ENCODE data around the gene BCL2. TPM values are rescaled to one million over a fixed set of nuclear protein-coding genes. Genes with fewer than 3 reads are reported as not detected.

The BCL2 gene
- total RNA-seq, 4 donors from 2014 or later: 14.3 to 34.8 (median 23.5) TPM

DNA sequence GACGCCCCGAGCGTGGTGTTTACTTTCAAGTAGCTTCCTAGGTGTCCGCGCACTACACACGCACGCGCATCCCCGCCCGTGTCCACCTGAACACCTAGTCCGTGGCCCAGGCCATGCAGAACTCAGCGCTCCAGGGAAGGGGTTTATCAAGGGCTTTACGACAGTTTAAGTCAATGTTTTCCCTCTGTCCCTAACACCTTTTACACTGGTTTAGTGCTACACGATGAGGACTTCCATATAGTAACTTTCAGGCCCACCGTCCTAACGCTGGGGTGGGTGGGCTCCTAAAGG, 1.4 kb upstream of the BCL2 start:
- Histone ChIP-seq H3K27ac (peak overlapping the region; percentile 91 to 94 (median 92)), H3K36me3 (no peaks in the 10 kb centered on the region), H3K4me1 (peaks cover 3 to 32% (median 23%) of the 10 kb centered on the region in 4 donors), H3K27me3 (no peaks in the 10 kb centered on the region), H3K9me3 (no peaks in the 10 kb centered on the region), H3K4me3 (peak overlapping the region; percentile 22 to 89 (median 72))
- TF ChIP-seq, protein P1, sequence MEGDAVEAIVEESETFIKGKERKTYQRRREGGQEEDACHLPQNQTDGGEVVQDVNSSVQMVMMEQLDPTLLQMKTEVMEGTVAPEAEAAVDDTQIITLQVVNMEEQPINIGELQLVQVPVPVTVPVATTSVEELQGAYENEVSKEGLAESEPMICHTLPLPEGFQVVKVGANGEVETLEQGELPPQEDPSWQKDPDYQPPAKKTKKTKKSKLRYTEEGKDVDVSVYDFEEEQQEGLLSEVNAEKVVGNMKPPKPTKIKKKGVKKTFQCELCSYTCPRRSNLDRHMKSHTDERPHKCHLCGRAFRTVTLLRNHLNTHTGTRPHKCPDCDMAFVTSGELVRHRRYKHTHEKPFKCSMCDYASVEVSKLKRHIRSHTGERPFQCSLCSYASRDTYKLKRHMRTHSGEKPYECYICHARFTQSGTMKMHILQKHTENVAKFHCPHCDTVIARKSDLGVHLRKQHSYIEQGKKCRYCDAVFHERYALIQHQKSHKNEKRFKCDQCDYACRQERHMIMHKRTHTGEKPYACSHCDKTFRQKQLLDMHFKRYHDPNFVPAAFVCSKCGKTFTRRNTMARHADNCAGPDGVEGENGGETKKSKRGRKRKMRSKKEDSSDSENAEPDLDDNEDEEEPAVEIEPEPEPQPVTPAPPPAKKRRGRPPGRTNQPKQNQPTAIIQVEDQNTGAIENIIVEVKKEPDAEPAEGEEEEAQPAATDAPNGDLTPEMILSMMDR (IDR thresholded peaks at IDR 0.05): no peak
- TF ChIP-seq POLR2A (IDR thresholded peaks at IDR 0.05): peak; percentile 7
- TF ChIP-seq POLR2AphosphoS5 (IDR thresholded peaks at IDR 0.05): no peak
- intact Hi-C loops (cut with DNase I; ENCODE audit: low total_unique reads) (loop anchor here (5.0 kb wide), 1 partner anchor 189 kb away; no protein-coding TSS in a partner anchor), in situ Hi-C loops (cut with MboI; ENCODE audit: low pct_ligation_motif_present in 1 of 4, low pct_unique_long_range_greater_than_20kb in 1 of 4, low sequenced_read_pairs in 3 of 4) (loop anchor here in 2 of 4 donors (10.0 kb wide), 2 partner anchors 186 to 306 kb away; no protein-coding TSS in a partner anchor)
- peak; percentile 64 for DNase-seq
- 33 to 37% methylated on average over 3 to 16 of the region's 16 CpGs for WGBS, 2 donors (ENCODE audit: low coverage in 1 of 2)

DNA sequence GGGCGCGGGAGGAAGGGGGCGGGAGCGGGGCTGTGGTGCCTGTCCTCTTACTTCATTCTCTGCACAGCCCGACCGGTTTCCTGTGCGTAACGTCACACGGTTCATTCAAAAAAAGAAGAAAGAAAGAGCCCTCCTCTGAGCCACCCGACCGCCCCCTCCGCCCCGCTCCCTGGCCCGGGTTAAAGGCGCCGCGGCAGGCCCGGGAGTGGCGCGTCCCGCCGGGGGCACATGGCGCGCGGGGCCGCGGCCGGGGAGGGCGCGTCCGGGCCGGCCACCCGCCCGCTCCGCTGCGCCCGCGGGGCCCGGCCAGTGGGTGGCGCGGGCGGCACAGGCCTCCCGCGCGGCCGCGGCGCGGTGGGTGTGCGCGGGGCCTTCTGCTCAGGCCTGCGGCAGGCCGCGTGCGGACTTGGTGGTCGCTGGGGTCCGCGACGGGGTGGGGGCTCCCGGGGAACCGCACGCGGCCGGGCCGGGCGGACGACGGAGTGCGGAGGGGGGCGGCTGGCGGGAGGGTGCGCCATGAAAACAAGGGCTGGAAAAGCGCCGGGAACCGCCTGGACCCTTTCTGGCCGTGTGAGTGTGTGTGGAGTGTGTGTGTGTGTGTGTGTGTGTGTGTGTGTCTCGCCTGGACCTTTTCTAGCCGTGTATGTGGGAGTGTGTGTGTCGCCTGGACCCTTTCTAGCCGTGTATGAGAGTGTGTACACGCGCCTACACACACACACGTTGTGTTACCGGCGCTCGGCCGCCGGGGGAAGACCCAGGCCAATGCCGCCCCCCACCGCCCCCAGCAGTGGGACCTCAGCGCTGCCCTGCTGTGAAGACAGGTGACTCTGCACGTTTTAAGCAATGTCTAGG, 780 bp upstream of the BCL2 start:
- peak overlapping the region; percentile 91 to 94 (median 92) for H3K27ac ChIP-seq
- in situ Hi-C loops (cut with MboI; ENCODE audit: low pct_ligation_motif_present in 1 of 4, low pct_unique_long_range_greater_than_20kb in 1 of 4, low sequenced_read_pairs in 3 of 4) (loop anchor here in 2 of 4 donors (10.0 kb wide), 2 partner anchors 186 to 306 kb away; no protein-coding TSS in a partner anchor), intact Hi-C loops (cut with DNase I; ENCODE audit: low total_unique reads) (loop anchor here (5.0 kb wide), 1 partner anchor 188 kb away; no protein-coding TSS in a partner anchor)
- no peaks in the 10 kb centered on the region for H3K36me3 ChIP-seq
- H3K9me3 ChIP-seq: no peaks in the 10 kb centered on the region
- H3K4me3 ChIP-seq: peak overlapping the region; percentile 22 to 89 (median 72)
- DNase-seq: peak; percentile 90
- TF ChIP-seq POLR2A (IDR thresholded peaks at IDR 0.05) (peak; percentile 28), EP300 (IDR thresholded peaks at IDR 0.05; ENCODE audit: low read depth) (no peak), POLR2AphosphoS5 (IDR thresholded peaks at IDR 0.05) (peak in 1 of 3 donors; percentile 34)
- TF ChIP-seq, protein P1 (IDR thresholded peaks at IDR 0.05): peak in 2 of 5 experiments; percentile 35 to 42
- H3K4me1 ChIP-seq: peaks cover 3 to 37% (median 24%) of the 10 kb centered on the region in 4 donors
- 1% methylated on average over 18 of the region's 92 CpGs; no CpG with 5 or more reads in 1 of the 2 donors for WGBS, 2 donors (ENCODE audit: low coverage in 1 of 2)
- no peaks in the 10 kb centered on the region for H3K27me3 ChIP-seq

DNA sequence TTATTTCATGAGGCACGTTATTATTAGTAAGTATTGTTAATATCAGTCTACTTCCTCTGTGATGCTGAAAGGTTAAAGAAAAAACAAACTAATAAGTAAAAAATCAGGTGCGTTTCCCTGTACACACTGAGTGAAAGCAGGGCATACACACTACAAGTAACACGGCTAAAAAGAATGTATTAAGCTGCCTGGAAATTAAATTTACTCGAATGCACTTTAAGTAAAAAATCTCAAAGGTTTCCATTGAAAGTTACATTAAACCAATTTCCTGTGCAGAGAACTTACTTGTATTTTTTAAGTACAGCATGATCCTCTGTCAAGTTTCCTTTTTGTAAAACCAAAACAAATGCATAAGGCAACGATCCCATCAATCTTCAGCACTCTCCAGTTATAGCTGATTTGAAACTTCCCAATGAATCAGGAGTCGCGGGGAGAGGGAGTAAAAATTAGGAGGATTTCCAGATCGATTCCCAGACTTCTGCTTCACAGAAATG, 633 bp downstream of the BCL2 start:
- no peak for DNase-seq
- no peaks in the 10 kb centered on the region for H3K9me3 ChIP-seq
- 0 to 1% methylated on average over 7 to 8 of the region's 8 CpGs for WGBS, 2 donors (ENCODE audit: low coverage in 1 of 2)
- H3K27ac ChIP-seq: peak overlapping the region; percentile 91 to 94 (median 92)
- in situ Hi-C loops (cut with MboI; ENCODE audit: low pct_ligation_motif_present in 1 of 4, low pct_unique_long_range_greater_than_20kb in 1 of 4, low sequenced_read_pairs in 3 of 4): loop anchor here in 3 of 4 donors (5.0 to 10.0 kb wide), 3 partner anchors 177 to 187 kb away; no protein-coding TSS in a partner anchor
- TF ChIP-seq POLR2A (IDR thresholded peaks at IDR 0.05) (no peak), POLR2AphosphoS5 (IDR thresholded peaks at IDR 0.05) (no peak)
- TF ChIP-seq, protein P1 (IDR thresholded peaks at IDR 0.05): no peak
- no peaks in the 10 kb centered on the region for H3K36me3 ChIP-seq
- H3K27me3 ChIP-seq: no peaks in the 10 kb centered on the region
- peaks cover 3 to 51% (median 24%) of the 10 kb centered on the region in 4 donors for H3K4me1 ChIP-seq
- intact Hi-C loops (cut with DNase I; ENCODE audit: low total_unique reads): no loop called here
- H3K4me3 ChIP-seq: peak overlapping the region; percentile 61 to 89 (median 72)

All from transverse colon (tissue), 4 donors.